HCT116 (cell line): Measurements from ENCODE around the gene PRAMEF14. TPM values are rescaled to one million over a fixed set of nuclear protein-coding genes. Genes with fewer than 3 reads are reported as not detected.
"Not testable (repeated sequence)": the region's sequence is repeated elsewhere in the genome, so short reads cannot be mapped to it uniquely, and the experiment has no call there.

Experiments
- ATAC-seq: fragments of 200-7000 bp; cut with Tn5 transposase; 2 replicates; pipeline ENCODE4 v1.9.1; 2020; ENCODE audit warnings: mild to moderate bottlenecking, moderate library complexity
- BruUV-seq: library from RNA; stranded (reverse); fragments of 400-500 nt; replicated peaks from 2 replicates; lab custom pipeline; 2021; lab: Mats Ljungman, UMichigan
- CTCF ChIA-PET: fragments of 300-600 bp; sonication (Branson Sonifier 250); formaldehyde crosslinking; loops from one replicate; lab custom pipeline; 2021; ENCODE audit warnings: antibody characterized with exemption; lab: Charles Lee
- POLR2A ChIA-PET: fragments of 300-600, 350-600 bp; sonication (Branson Sonifier 250); formaldehyde crosslinking; loops from one replicate; lab custom pipeline; 2021; ENCODE audit warnings: antibody characterized with exemption; lab: Charles Lee
- RAD21 ChIA-PET, 2 experiments: fragments of 300-600 bp; sonication (Branson Sonifier 250); formaldehyde crosslinking; loops; one replicate each; lab custom pipeline; 2023; ENCODE audit warnings: low total read pairs in 2 of 2; ENCODE audit not compliant: uncharacterized antibody in 2 of 2, unreplicated experiment in 2 of 2, low non-redundant PET in 1 of 2; lab: Charles Lee
- DNase-seq: peaks from one replicate; pipeline ENCODE4 v3.0.0-alpha.2; 2010; ENCODE audit warnings: low read depth, low spot score
- H2AFZ ChIP-seq: fragments of 200-600 bp; shearing (Covaris generic), sonication (generic); 2 replicates; pipeline ENCODE4 v1.6.1; 2017; ENCODE audit warnings: low read depth, mixed run types, mixed read lengths, antibody characterized with exemption, low read length; ENCODE audit not compliant: poor library complexity, severe bottlenecking
- H3K27ac ChIP-seq: 2 replicates; pipeline ENCODE4 v1.5.1; 2012; ENCODE audit warnings: low read depth, low read length
- H3K27me3 ChIP-seq: fragments of 200-600 bp; sonication (generic); 2 replicates; pipeline ENCODE4 v1.6.1; 2016; ENCODE audit warnings: mixed run types, low read length, mixed read lengths; ENCODE audit not compliant: insufficient read depth
- H3K36me3 ChIP-seq, 2 experiments: fragments of 200-500 bp in 1 of 2; fragments of 200-600 bp in 1 of 2; sonication (Bioruptor generic) in 1 of 2; sonication (generic) in 1 of 2; 2 replicates each; pipeline versions ENCODE4 v1.5.1 to v1.6.1; 2014 to 2016; ENCODE audit warnings: low read length in 2 of 2, inconsistent platforms in 1 of 2, mixed read lengths in 1 of 2, mixed run types in 1 of 2; ENCODE audit not compliant: insufficient read depth in 2 of 2, control insufficient read depth in 1 of 2
- H3K4me1 ChIP-seq, 2 experiments: fragments of 200-600 bp in 1 of 2; sonication (generic) in 1 of 2; 2 replicates each; pipeline versions ENCODE4 v1.5.1 to v1.6.1; 2012 to 2017; ENCODE audit warnings: low read length in 2 of 2, inconsistent platforms in 1 of 2, mild to moderate bottlenecking in 1 of 2, mixed read lengths in 1 of 2, mixed run types in 1 of 2, moderate library complexity in 1 of 2; ENCODE audit not compliant: insufficient read depth in 2 of 2, control insufficient read depth in 1 of 2
- H3K4me2 ChIP-seq: fragments of 200-600 bp; sonication (generic); 2 replicates; pipeline ENCODE4 v1.6.1; 2017; ENCODE audit warnings: mixed run types, low read length, mixed read lengths
- H3K4me3 ChIP-seq, 2 experiments: fragments of 200-600 bp in 1 of 2; sonication (generic) in 1 of 2; replicated peaks in 1 of 2; 2 replicates each; pipeline ENCODE4 v1.5.1; 2011 to 2016; ENCODE audit warnings: low read length in 2 of 2, control low read depth in 1 of 2, low read depth in 1 of 2, mild to moderate bottlenecking in 1 of 2, mixed read lengths in 1 of 2, mixed run types in 1 of 2
- H3K79me2 ChIP-seq: fragments of 200-600 bp; sonication (generic); 2 replicates; pipeline ENCODE4 v1.6.1; 2017; ENCODE audit warnings: mild to moderate bottlenecking, mixed run types, low read length, moderate library complexity, mixed read lengths; ENCODE audit not compliant: insufficient read depth
- H3K9ac ChIP-seq: fragments of 200-600 bp; sonication (generic); 2 replicates; pipeline ENCODE4 v1.6.1; 2016; ENCODE audit warnings: low read length, mixed read lengths
- H3K9me2 ChIP-seq: fragments of 200-600 bp; sonication (generic), shearing (Covaris generic); 2 replicates; pipeline ENCODE4 v1.6.1; 2017; ENCODE audit warnings: mixed run types, mild to moderate bottlenecking, moderate library complexity; ENCODE audit not compliant: insufficient read depth
- H3K9me3 ChIP-seq, 2 experiments: fragments of 200-500 bp in 1 of 2; fragments of 200-600 bp in 1 of 2; sonication (Bioruptor generic) in 1 of 2; sonication (generic) in 1 of 2; 2 replicates each; pipeline ENCODE4 v1.6.1; 2014 to 2017; ENCODE audit warnings: low read length in 2 of 2, mixed read lengths in 2 of 2, inconsistent platforms in 1 of 2, low read depth in 1 of 2, mild to moderate bottlenecking in 1 of 2, mixed run types in 1 of 2, moderate library complexity in 1 of 2; ENCODE audit not compliant: control insufficient read depth in 1 of 2, insufficient read depth in 1 of 2
- H4K20me1 ChIP-seq: fragments of 200-600 bp; sonication (generic), shearing (Covaris generic); 2 replicates; pipeline ENCODE4 v1.6.1; 2017; ENCODE audit warnings: mixed run types, mild to moderate bottlenecking, moderate library complexity; ENCODE audit not compliant: insufficient read depth
- CBX3 ChIP-seq: IDR thresholded peaks from 2 replicates; pipeline ENCODE4 v1.6.1; 2012; ENCODE audit warnings: low read depth
- RAD21 ChIP-seq: IDR thresholded peaks from 2 replicates; pipeline ENCODE4 v1.6.1; 2012; ENCODE audit warnings: low read depth, mild to moderate bottlenecking
- intact Hi-C: fragments of 100-400 bp; cut with micrococcal nuclease; formaldehyde crosslinking; loops from 2 replicates; pipeline ENCODE4 v1.10.0; 2022
- total RNA-seq: library from RNA; stranded (reverse); gene quantifications from one replicate; pipeline ENCODE4 v1.2.1, GENCODE V29; 2021; ENCODE audit not compliant: unreplicated experiment
- TF ChIP-seq, protein P1 (sequence below), 3 experiments: fragments of 200-600 bp in 1 of 3; sonication (generic) in 1 of 3; IDR thresholded peaks in 2 of 3; conservative IDR thresholded peaks in 1 of 3; 2 replicates each; pipeline ENCODE4 v1.5.1; 2012 to 2017; ENCODE audit warnings: low read depth in 2 of 3, low read length in 2 of 3, antibody characterized with exemption in 1 of 3, borderline replicate concordance in 1 of 3, control low read depth in 1 of 3, mild to moderate bottlenecking in 1 of 3, mixed read lengths in 1 of 3, mixed run types in 1 of 3, moderate library complexity in 1 of 3; ENCODE audit not compliant: insufficient read depth in 1 of 3

Gene PRAMEF14
- total RNA-seq, 1 experiment from 2014 or later = not detected

DNA sequence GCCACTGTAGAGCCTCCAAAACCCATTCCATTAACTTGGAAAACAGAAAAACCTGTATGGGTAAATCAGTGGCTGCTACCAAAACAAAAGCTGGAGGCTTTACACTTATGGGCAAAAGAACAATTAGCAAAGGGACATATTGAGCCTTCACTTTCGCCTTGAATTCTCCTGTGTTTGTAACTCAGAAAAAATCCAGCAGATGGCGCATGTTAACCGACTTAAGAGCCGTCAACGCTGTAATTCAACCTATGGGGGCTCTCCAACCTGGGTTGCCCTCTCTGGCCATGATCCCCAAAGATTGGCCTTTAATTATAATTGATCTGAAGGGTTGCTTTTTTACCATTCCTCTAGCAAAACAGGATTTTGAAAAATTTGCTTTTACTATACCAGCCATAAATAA lies 9.8 kb upstream of the PRAMEF14 start:
- H2AFZ ChIP-seq, H3K9me2 ChIP-seq, H3K36me3 ChIP-seq, H3K4me2 ChIP-seq, H3K9me3 ChIP-seq, H3K27ac ChIP-seq, RAD21 ChIA-PET, H4K20me1 ChIP-seq, BruUV-seq, H3K4me3 ChIP-seq, H3K9ac ChIP-seq, H3K27me3 ChIP-seq, H3K4me1 ChIP-seq, H3K79me2 ChIP-seq, CTCF ChIA-PET, POLR2A ChIA-PET: not testable (repeated sequence)
- intact Hi-C loops = loop anchor here (5.0 to 10.0 kb wide), 2 partner anchors 66 to 552 kb away; no protein-coding TSS in a partner anchor
- DNase-seq = peak; percentile 68
- peak; percentile 82 for ATAC-seq
- 0 out of 2 replicates have a peak, but pooled peaks have one; percentile 23 for TF ChIP-seq CBX3
- TF ChIP-seq, protein P1, sequence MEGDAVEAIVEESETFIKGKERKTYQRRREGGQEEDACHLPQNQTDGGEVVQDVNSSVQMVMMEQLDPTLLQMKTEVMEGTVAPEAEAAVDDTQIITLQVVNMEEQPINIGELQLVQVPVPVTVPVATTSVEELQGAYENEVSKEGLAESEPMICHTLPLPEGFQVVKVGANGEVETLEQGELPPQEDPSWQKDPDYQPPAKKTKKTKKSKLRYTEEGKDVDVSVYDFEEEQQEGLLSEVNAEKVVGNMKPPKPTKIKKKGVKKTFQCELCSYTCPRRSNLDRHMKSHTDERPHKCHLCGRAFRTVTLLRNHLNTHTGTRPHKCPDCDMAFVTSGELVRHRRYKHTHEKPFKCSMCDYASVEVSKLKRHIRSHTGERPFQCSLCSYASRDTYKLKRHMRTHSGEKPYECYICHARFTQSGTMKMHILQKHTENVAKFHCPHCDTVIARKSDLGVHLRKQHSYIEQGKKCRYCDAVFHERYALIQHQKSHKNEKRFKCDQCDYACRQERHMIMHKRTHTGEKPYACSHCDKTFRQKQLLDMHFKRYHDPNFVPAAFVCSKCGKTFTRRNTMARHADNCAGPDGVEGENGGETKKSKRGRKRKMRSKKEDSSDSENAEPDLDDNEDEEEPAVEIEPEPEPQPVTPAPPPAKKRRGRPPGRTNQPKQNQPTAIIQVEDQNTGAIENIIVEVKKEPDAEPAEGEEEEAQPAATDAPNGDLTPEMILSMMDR (IDR thresholded peaks at IDR 0.05 in 2 of 3, conservative IDR thresholded peaks at IDR 0.05 in 1 of 3; ENCODE audit: borderline replicate concordance in 1 of 3, insufficient read depth in 1 of 3, low read depth in 2 of 3, low read length in 2 of 3) = peak; percentile 36 to 72 (median 52); a peak in 5 of 6 replicates
- peak; percentile 73 for TF ChIP-seq RAD21

DNA sequence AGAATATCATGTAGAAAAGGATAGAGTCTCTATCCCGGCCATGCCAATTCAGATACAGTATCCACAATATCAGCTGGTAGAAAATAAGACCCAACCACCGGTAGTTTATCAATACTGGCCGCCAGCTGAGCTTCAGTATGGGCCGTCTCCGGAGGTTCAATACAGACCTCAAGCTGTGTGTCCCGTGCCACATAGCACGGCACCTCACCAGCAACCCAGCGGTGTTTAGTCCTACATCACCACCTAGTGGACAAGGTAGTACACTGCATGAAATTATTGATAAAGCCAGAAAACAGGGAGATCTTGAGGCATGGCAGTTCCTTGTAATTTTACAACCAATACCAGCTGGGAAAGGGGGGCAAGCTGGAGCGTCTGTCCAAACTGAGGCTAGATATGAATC lies 7.5 kb upstream of the PRAMEF14 start:
- H4K20me1 ChIP-seq = not testable (repeated sequence)
- peak; percentile 84 for ATAC-seq

DNA sequence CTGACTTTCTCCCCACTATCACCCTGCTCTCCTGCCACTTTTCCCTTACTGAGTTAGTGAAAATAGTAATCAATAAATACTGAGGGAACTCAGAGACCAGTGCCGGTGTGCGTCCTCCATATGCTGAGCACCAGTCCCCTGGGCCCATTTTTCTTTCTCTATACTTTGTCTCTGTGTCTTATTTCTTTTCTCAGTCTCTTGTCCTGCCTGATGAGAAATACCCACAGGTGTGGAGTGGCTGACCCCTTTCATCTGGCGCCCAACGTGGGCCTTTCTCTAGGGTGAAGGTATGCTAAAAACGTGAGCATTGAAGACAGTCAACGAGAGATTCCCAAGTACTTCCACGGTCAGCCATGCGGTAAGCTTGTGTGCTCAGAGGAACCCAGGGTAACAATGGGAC lies 6.5 kb upstream of the PRAMEF14 start:
- H4K20me1 ChIP-seq, H3K36me3 ChIP-seq, H3K4me2 ChIP-seq, H3K9ac ChIP-seq, H3K9me2 ChIP-seq, H3K4me1 ChIP-seq, H3K9me3 ChIP-seq, H3K27me3 ChIP-seq, H3K4me3 ChIP-seq, H2AFZ ChIP-seq, ATAC-seq, POLR2A ChIA-PET, RAD21 ChIA-PET, CTCF ChIA-PET, H3K27ac ChIP-seq, H3K79me2 ChIP-seq, BruUV-seq: not testable (repeated sequence)
- intact Hi-C loops = loop anchor here (10.0 kb wide), 1 partner anchor 549 kb away; no protein-coding TSS in a partner anchor
- DNase-seq = peak; percentile 6

More for the DNA sequence above, 7.5 kb upstream of the PRAMEF14 start:
- intact Hi-C loops = loop anchor here (10.0 kb wide), 1 partner anchor 550 kb away; no protein-coding TSS in a partner anchor
- H3K9me2 ChIP-seq, H2AFZ ChIP-seq, H3K79me2 ChIP-seq, H3K4me1 ChIP-seq, H3K4me3 ChIP-seq, H3K27me3 ChIP-seq, H3K36me3 ChIP-seq, POLR2A ChIA-PET, H3K27ac ChIP-seq, H3K9ac ChIP-seq, H3K4me2 ChIP-seq, RAD21 ChIA-PET, BruUV-seq, DNase-seq, H3K9me3 ChIP-seq, CTCF ChIA-PET: not testable (repeated sequence)
- peak; percentile 13; the same call in 1 of the 2 replicates for TF ChIP-seq RAD21

DNA sequence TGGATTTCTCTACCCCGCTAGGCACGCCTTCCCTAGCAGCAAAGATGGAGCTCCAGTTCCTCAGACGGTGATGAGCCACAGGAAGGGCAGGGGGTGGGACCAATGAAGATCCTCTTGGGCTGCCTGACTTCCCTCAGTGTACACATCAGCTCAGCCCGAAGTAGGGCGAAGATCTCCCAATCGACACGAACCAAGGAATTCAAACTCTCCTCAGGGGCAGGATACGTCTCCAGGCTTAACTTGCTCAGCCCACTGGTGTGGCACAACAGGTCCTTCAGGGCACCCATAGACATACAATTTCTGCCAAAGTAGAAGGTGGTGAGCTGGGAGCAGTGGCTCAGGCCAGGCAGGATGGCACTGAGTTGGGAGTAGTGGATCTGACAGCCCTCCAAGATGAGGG lies 4.4 kb downstream of the PRAMEF14 start:
- H2AFZ ChIP-seq, H4K20me1 ChIP-seq, H3K79me2 ChIP-seq, H3K27ac ChIP-seq, H3K36me3 ChIP-seq, H3K27me3 ChIP-seq, H3K4me3 ChIP-seq, DNase-seq, H3K9me3 ChIP-seq, RAD21 ChIA-PET, H3K4me2 ChIP-seq, CTCF ChIA-PET, H3K4me1 ChIP-seq, BruUV-seq, H3K9ac ChIP-seq, intact Hi-C loops, ATAC-seq, POLR2A ChIA-PET, H3K9me2 ChIP-seq: not testable (repeated sequence)
